Activated B cell treated with CpG ODN at 0.5 μM for 24 hours (primary cell): ENCODE data around the gene TMPRSS4. TPM values are rescaled to one million over a fixed set of nuclear protein-coding genes. Genes with fewer than 3 reads are reported as not detected.

Experiments
- ATAC-seq: fragments of 200-7000 bp; cut with Tn5 transposase; one replicate; pipeline ENCODE4 v1.10.0; 2021; ENCODE audit warnings: low read depth, mild to moderate bottlenecking, moderate library complexity
- CTCF ChIA-PET: fragments of 350-600 bp; sonication (Branson Sonifier 250); formaldehyde crosslinking; loops from one replicate; lab custom pipeline; 2021; ENCODE audit warnings: antibody characterized with exemption; lab: Charles Lee
- POLR2A ChIA-PET: fragments of 350-600 bp; sonication (Branson Sonifier 250); formaldehyde crosslinking; loops from one replicate; lab custom pipeline; 2021; ENCODE audit warnings: antibody characterized with exemption; lab: Charles Lee
- DNase-seq: peaks from one replicate; pipeline ENCODE4 v3.0.0; 2022
- H3K27ac Mint-ChIP-seq: one replicate; pipeline ENCODE4 v1.8.0; 2020; ENCODE audit warnings: mixed read lengths
- H3K27me3 Mint-ChIP-seq: one replicate; pipeline ENCODE4 v1.8.0; 2021; ENCODE audit warnings: mixed read lengths
- H3K36me3 Mint-ChIP-seq: one replicate; pipeline ENCODE4 v1.8.0; 2021; ENCODE audit warnings: low read depth, mixed read lengths
- H3K4me1 Mint-ChIP-seq: one replicate; pipeline ENCODE4 v1.8.0; 2021; ENCODE audit warnings: mixed read lengths
- H3K4me3 Mint-ChIP-seq: one replicate; pipeline ENCODE4 v1.8.0; 2020; ENCODE audit warnings: mild to moderate bottlenecking, mixed read lengths
- H3K9me3 Mint-ChIP-seq: one replicate; pipeline ENCODE4 v1.8.0; 2020; ENCODE audit warnings: mixed read lengths
- intact Hi-C: fragments of 100-400 bp; cut with micrococcal nuclease; formaldehyde crosslinking; loops from one replicate; pipeline ENCODE4 v1.15.1; 2024
- total RNA-seq: library from RNA; stranded (reverse); gene quantifications from 2 replicates; pipeline ENCODE4 v1.2.3, GENCODE V29; 2022
- TF ChIP-seq, protein P1 (sequence below): fragments of 200-600 bp; IDR thresholded peaks from one replicate; pipeline ENCODE4 v1.8.0; 2022; ENCODE audit warnings: antibody characterized with exemption, mild to moderate bottlenecking

The TMPRSS4 gene
- total RNA-seq, 1 donor from 2014 or later = not detected

DNA sequence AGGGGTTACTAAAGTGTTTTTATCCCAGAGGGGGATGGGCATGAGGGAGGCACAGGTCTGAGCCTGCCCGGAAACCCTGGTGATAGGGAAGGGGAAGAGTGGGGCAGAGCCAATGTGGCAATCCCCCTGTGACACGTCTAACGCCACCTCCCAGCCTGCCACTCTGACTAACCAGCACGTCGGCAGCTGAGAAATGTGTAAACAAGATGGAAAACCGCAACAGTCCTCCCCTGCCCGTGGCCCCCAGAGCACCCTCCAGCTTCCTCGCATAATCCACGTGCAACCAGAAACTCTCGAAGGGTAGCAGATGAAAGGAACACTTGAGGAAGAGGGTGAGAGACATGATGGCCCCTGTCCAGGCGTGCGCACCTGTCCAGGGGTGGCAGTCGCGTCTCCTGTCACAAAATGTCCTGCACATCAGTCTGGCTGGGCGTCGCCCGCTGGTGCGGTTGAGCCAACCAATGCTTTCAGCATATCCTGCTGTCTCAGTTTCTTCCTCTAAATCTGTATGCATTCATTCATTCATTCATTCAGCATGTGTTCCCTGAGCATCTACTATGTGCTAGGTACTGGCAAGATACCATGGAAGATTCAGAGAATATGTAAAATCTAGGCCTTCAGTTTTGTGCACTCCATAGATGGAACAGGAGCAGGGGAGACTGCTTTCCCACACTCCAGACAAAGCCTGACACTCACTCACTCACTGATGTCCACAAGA lies 4.5 kb downstream of the TMPRSS4 start:
- no peak overlapping the region for H3K4me3 Mint-ChIP-seq
- TF ChIP-seq, protein P1, sequence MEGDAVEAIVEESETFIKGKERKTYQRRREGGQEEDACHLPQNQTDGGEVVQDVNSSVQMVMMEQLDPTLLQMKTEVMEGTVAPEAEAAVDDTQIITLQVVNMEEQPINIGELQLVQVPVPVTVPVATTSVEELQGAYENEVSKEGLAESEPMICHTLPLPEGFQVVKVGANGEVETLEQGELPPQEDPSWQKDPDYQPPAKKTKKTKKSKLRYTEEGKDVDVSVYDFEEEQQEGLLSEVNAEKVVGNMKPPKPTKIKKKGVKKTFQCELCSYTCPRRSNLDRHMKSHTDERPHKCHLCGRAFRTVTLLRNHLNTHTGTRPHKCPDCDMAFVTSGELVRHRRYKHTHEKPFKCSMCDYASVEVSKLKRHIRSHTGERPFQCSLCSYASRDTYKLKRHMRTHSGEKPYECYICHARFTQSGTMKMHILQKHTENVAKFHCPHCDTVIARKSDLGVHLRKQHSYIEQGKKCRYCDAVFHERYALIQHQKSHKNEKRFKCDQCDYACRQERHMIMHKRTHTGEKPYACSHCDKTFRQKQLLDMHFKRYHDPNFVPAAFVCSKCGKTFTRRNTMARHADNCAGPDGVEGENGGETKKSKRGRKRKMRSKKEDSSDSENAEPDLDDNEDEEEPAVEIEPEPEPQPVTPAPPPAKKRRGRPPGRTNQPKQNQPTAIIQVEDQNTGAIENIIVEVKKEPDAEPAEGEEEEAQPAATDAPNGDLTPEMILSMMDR = no peak
- ATAC-seq = no peak

DNA sequence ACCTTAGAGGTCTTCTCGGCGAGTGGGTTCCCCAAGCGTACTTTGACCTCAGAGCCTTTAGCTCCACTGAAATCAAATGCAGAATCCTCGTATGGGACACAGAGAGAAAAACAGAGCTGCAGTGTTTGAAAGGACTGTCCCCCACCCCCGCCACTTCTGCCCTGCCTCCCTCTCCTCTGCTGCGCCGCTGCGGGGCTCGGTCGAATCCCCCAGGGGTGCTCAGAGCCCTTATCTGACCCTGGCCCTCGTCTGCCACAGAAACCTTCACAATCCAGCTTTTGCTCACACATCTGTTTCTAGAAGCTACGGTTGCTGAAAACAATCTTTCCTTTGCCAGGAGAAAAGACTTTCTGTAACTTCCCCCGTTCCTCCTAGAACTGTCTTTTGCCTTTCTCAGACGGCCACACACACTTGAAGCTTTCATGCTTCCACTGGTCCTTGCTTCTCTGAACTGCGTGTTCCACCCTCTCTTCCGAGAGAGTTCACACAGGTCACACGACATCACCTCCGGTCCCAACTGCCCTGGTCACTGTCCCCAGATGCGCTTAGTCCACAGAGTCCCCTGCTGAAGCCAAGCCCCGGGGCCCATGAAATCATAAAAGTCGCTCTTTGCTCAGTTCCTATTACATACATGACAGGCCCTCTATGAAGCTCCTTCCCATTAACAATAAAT lies 6.1 kb downstream of the TMPRSS4 start:
- Mint-ChIP-seq H3K27me3 (peaks cover 22% of the 10 kb centered on the region), H3K4me3 (no peak overlapping the region), H3K36me3 (no peaks in the 10 kb centered on the region), H3K27ac (no peak overlapping the region), H3K4me1 (peaks cover 3% of the 10 kb centered on the region), H3K9me3 (peaks cover 11% of the 10 kb centered on the region)
- TF ChIP-seq, protein P1 = no peak
- ChIA-PET CTCF (no interaction called here), POLR2A (no interaction called here)
- ATAC-seq = no peak
- intact Hi-C loops = no loop called here
- no peak for DNase-seq

More for the DNA sequence above, 4.5 kb downstream of the TMPRSS4 start:
- H3K27ac Mint-ChIP-seq = no peak overlapping the region
- H3K36me3 Mint-ChIP-seq = no peaks in the 10 kb centered on the region
- CTCF ChIA-PET = no interaction called here
- intact Hi-C loops = no loop called here
- no peak for DNase-seq
- peaks cover 27% of the 10 kb centered on the region for H3K27me3 Mint-ChIP-seq
- H3K4me1 Mint-ChIP-seq = no peaks in the 10 kb centered on the region
- H3K9me3 Mint-ChIP-seq = no peaks in the 10 kb centered on the region
- POLR2A ChIA-PET = no interaction called here

DNA sequence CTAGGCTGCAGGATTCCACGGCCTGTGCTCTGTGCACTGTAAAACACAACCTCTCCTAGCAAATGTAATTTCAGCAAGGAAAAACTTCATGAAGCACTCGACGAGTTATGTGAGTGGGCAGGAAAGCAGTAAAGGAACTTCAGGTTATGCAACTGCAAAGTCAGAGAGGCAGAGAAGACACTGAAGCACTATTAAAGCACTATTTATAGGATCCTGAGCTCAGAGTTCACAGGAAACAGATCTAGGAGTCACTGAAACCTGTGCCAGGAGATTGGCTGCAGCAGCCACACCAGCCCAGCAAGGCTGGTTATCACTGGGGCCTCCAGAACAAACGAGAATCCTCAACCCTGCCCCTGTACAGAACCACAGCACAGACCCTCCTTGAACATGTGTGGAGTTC lies 7.4 kb downstream of the TMPRSS4 start:
- Mint-ChIP-seq H3K27me3 (peaks cover 14% of the 10 kb centered on the region), H3K27ac (no peak overlapping the region), H3K9me3 (peaks cover 12% of the 10 kb centered on the region), H3K4me3 (no peak overlapping the region), H3K4me1 (peaks cover 12% of the 10 kb centered on the region), H3K36me3 (no peaks in the 10 kb centered on the region)
- intact Hi-C loops = no loop called here
- CTCF ChIA-PET = no interaction called here
- POLR2A ChIA-PET = no interaction called here
- no peak for DNase-seq
- TF ChIP-seq, protein P1 = no peak
- ATAC-seq = no peak

DNA sequence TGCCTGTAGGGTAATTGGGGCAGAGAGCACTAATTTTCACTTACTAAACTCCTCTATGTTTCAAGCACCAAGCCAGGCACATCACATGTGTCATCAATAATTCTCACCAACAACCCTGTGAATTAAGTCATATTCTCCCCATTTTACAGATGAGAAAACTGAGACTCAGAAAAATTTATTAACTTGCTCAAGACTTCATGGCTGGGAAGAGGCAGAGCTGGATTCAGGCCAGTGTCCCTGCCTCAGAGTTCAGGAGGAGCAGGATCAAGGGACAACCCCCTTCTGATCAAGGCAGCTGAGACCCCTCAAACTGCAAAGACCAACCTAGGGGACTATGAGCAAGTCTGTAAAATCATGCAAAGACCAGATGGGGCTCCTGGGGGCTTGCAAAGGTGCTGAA lies 7.8 kb downstream of the TMPRSS4 start:
- H3K27me3 Mint-ChIP-seq = peaks cover 14% of the 10 kb centered on the region
- DNase-seq (no peak), ATAC-seq (no peak)
- TF ChIP-seq, protein P1 = no peak
- H3K36me3 Mint-ChIP-seq = no peaks in the 10 kb centered on the region
- ChIA-PET CTCF (no interaction called here), POLR2A (no interaction called here)
- H3K4me1 Mint-ChIP-seq = peaks cover 12% of the 10 kb centered on the region
- H3K27ac Mint-ChIP-seq = no peak overlapping the region
- peaks cover 12% of the 10 kb centered on the region for H3K9me3 Mint-ChIP-seq
- no peak overlapping the region for H3K4me3 Mint-ChIP-seq
- intact Hi-C loops = no loop called here
